T-helper 1 cell treated with Interleukin-12 subunit alpha and Interleukin-12 subunit beta and Interleukin-4 antibody, amounts not matched to agents 30 μg/mL and 1 μg/mL, for 36 hours (primary cell): ENCODE measurements around the gene BCKDHA.
"Not testable (repeated sequence)": the region's sequence is repeated elsewhere in the genome, so short reads cannot be mapped to it uniquely, and the experiment has no call there.

Source experiments
- H3K27ac Mint-ChIP-seq: one replicate; pipeline ENCODE4 v1.8.0; 2021; ENCODE audit warnings: mild to moderate bottlenecking, mixed read lengths
- H3K27me3 Mint-ChIP-seq: one replicate; pipeline ENCODE4 v1.8.0; 2021; ENCODE audit warnings: low read depth, mixed read lengths
- H3K36me3 Mint-ChIP-seq: one replicate; pipeline ENCODE4 v1.8.0; 2021; ENCODE audit warnings: low read depth, mixed read lengths
- H3K4me1 Mint-ChIP-seq: one replicate; pipeline ENCODE4 v1.8.0; 2021; ENCODE audit warnings: low read depth, mixed read lengths
- H3K4me3 Mint-ChIP-seq: one replicate; pipeline ENCODE4 v1.8.0; 2021; ENCODE audit warnings: mild to moderate bottlenecking, moderate library complexity, mixed read lengths
- H3K9me3 Mint-ChIP-seq: one replicate; pipeline ENCODE4 v1.8.0; 2021; ENCODE audit warnings: mixed read lengths

BCKDHA gene

DNA sequence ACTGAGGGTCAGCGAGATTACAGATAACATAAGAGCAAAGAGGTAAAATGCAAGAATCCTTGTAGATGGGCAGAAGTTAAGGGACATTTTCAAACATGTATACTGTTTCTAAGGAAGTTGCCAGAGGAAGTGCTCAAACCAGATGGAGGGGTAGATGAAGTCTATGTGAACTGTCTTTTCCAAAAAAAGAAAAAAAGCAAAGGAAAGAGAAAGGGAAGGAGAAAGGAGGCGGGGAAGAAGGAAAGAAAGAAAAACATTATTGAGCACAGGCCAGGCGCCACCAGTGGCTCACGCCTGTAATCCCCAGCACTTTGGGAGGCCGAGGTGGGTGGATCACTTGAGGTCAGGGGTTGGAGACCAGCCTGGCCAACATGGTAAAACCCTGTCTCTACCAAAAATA, 36.8 kb downstream of the BCKDHA start:
- Mint-ChIP-seq H3K4me1 (peaks cover 16% of the 10 kb centered on the region), H3K27me3 (no peaks in the 10 kb centered on the region), H3K4me3 (no peak overlapping the region), H3K27ac (no peak overlapping the region), H3K9me3 (no peaks in the 10 kb centered on the region), H3K36me3 (peaks cover 14% of the 10 kb centered on the region)

DNA sequence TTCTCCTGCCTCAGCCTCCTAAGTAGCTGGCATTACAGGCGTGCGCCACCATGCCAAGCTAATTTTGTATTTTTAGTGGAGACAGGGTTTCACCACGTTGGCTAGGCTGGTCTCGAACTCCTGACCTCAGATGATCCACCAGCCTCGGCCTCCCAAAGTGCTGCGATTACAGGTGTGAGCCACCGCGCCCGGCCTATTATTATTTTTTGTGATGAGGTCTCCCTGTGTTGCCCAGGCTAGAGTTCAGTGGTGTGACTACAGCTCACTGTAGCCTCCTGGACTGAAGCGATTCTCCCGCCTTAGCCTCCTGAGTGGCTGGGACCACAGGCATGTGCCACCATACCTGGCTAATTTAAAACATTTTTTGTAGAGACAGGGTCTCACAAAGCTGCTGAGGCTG, 37.8 kb downstream of the BCKDHA start:
- not testable (repeated sequence) for H3K27ac Mint-ChIP-seq, H3K4me3 Mint-ChIP-seq, H3K27me3 Mint-ChIP-seq, H3K9me3 Mint-ChIP-seq
- peaks cover 18% of the 10 kb centered on the region for H3K4me1 Mint-ChIP-seq
- H3K36me3 Mint-ChIP-seq, result peaks cover 14% of the 10 kb centered on the region

DNA sequence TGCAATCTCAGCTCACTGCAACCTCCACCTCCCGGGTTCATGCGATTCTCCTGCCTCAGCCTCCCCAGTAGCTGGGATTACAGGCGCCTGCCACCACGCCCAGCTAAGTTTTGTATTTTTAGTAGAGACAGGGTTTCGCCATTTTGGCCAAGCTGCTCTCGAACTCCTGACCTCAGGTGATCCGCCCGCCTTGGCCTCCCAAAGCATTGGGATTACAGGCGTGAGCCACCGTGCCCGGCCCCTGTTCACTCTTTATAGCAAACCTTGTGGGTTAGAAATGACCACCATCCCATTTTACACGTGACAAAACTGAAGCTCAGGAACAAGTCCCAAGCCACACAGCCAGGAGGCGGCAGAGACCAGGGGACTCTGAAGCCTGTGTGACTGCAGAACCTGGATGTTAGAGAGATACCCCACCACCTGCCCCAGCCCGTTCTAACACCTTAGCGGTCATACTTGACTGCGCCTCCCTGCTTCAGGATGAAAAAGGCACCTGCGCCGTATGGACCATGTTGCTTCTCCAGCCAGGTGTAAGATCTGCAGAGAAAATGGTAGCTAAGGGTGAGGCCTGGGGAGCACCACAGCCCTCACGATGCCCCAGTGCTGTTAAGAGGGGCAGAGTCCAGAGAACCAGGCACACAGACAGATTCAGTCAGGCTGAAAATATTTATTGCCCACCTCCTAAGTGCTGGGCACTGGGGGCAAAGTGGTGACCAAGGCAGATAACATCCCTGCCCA, 38.5 kb downstream of the BCKDHA start:
- Mint-ChIP-seq H3K27ac (no peak overlapping the region), H3K9me3 (no peaks in the 10 kb centered on the region), H3K4me1 (peaks cover 18% of the 10 kb centered on the region), H3K36me3 (peaks cover 14% of the 10 kb centered on the region), H3K4me3 (no peak overlapping the region), H3K27me3 (no peaks in the 10 kb centered on the region)

DNA sequence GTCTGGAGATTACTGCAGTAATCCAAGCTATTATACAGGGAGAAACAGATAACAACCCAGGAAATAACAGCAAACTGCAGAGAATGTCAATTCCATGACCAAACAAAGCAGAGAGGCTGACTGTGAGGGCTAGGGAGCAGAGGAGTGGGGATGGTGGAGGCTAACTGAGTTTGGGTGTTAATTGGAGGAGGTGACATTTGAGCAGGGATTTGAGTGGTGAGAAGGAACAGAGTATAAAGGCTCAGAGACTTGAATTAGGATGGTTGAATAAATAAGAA, 39.0 kb downstream of the BCKDHA start:
- peaks cover 13% of the 10 kb centered on the region for H3K36me3 Mint-ChIP-seq
- H3K27me3 Mint-ChIP-seq, result no peaks in the 10 kb centered on the region
- H3K27ac Mint-ChIP-seq, result no peak overlapping the region
- H3K9me3 Mint-ChIP-seq, result no peaks in the 10 kb centered on the region
- peaks cover 18% of the 10 kb centered on the region for H3K4me1 Mint-ChIP-seq
- no peak overlapping the region for H3K4me3 Mint-ChIP-seq

DNA sequence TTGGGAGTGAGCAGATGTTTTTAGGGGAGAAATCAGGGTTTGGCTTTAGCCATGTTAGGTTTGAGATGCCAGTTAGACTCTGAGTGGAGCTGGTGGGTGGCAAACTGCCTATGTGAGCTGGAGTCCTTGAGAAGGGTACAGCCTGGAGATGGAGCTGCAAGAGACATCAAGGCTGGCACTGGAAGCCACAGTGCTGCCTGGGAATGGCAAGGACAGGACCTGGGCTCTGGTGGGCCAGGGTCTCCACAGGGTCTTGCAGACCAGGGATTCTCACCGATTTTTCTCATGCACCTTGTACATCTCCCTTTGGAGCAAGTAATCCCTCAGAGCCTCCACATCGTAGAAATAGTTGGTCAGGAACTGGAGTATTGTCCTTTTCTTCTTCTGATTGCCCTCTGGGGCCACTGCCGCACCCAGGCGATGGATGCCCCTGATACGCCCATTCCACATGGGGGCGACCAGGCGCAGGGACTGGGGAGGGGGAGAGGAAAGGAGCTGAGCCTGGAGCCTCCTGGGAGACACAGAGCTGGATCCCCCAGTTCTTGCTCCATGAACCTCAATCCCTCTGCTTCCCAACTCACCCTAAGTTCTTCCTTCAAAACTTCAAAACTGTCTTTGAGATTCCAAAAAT, 40.4 kb downstream of the BCKDHA start:
- H3K4me1 Mint-ChIP-seq, result peaks cover 17% of the 10 kb centered on the region
- peak overlapping the region; percentile 41 for H3K27ac Mint-ChIP-seq
- no peaks in the 10 kb centered on the region for H3K9me3 Mint-ChIP-seq
- peak overlapping the region; percentile 56 for H3K4me3 Mint-ChIP-seq
- peaks cover 5% of the 10 kb centered on the region for H3K36me3 Mint-ChIP-seq
- H3K27me3 Mint-ChIP-seq, result no peaks in the 10 kb centered on the region

DNA sequence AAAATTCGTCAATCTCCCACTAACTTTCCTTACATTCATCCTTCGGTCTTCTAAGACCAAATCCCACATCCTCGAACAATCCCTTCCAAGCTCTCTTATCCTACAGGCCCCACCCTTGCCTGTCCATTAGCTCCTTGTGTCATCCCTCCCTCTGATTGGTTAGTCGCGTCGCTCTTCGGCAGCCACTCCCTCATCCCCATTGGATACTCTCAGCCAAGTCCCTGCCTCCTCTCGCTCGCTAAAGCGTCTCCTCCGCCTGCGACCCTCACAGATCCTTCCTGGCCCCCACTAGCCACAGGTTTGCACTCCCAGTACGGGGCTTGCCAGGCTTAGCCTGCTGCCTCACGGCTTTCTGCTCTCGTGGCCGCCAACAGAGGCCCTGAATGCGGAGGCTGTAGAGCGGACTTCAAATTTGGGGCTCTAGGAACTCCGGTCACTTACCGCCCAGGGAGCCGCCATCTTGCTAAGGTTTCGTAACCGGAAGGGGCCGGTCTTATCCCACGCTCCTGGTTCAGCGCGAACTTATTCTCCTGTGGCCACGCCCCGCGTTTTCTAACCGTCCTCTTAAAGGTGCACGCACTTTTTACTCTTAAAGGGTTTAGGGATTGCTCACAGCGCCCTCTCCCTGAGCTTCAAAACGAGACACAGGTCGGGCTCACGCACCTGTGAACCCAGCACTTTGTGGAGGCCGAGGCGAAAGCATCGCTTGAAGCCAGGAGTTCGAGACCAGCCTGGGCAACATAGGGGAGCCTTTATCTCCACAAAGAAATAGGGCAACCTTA, 42.0 kb downstream of the BCKDHA start, which contains the start of gene DMAC2:
TSS of gene DMAC2 (minus strand) at position 472 of the 782 bp plus-strand sequence. CDS start at position 459, 13 bp downstream.
- Mint-ChIP-seq H3K27me3 (peaks cover 5% of the 10 kb centered on the region), H3K36me3 (peaks cover 3% of the 10 kb centered on the region), H3K27ac (peak within 1 kb of the TSS; percentile 41), H3K4me1 (peaks cover 15% of the 10 kb centered on the region), H3K9me3 (no peaks in the 10 kb centered on the region), H3K4me3 (no peak within 1 kb of the TSS)

DNA sequence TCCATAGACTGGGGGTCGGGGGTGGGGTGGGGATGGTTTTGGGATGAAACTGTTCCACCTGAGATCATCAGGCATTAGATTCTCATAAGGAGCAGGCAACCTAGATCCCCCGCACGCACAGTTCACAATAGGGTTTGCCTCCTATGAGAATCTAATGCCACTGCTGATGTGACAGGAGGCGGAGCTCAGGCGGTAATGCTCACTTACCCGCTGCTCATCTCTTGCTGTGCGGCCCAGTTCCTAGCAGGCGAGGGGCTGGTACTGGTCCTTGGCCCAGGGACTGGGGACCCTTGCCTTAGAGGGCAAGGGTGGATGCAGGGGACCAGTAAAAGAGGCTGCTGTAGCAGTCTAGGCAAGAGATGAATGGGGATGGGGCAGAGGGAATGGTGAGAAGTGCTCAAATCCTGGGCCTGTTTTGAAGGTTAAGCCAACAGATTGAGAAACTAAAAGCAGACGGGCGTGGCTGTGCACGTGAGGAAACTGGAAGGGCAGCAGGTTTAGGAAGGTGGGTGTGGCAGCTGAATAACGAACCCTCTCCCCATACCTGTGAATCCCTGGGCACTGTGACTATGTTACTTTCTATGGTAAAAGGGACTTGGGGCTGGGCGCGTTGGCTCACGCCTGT, 43.8 kb downstream of the BCKDHA start:
- H3K4me3 Mint-ChIP-seq, result no peak overlapping the region
- no peak overlapping the region for H3K27ac Mint-ChIP-seq
- H3K9me3 Mint-ChIP-seq, result no peaks in the 10 kb centered on the region
- peaks cover 3% of the 10 kb centered on the region for H3K36me3 Mint-ChIP-seq
- peaks cover 7% of the 10 kb centered on the region for H3K27me3 Mint-ChIP-seq
- peaks cover 14% of the 10 kb centered on the region for H3K4me1 Mint-ChIP-seq

DNA sequence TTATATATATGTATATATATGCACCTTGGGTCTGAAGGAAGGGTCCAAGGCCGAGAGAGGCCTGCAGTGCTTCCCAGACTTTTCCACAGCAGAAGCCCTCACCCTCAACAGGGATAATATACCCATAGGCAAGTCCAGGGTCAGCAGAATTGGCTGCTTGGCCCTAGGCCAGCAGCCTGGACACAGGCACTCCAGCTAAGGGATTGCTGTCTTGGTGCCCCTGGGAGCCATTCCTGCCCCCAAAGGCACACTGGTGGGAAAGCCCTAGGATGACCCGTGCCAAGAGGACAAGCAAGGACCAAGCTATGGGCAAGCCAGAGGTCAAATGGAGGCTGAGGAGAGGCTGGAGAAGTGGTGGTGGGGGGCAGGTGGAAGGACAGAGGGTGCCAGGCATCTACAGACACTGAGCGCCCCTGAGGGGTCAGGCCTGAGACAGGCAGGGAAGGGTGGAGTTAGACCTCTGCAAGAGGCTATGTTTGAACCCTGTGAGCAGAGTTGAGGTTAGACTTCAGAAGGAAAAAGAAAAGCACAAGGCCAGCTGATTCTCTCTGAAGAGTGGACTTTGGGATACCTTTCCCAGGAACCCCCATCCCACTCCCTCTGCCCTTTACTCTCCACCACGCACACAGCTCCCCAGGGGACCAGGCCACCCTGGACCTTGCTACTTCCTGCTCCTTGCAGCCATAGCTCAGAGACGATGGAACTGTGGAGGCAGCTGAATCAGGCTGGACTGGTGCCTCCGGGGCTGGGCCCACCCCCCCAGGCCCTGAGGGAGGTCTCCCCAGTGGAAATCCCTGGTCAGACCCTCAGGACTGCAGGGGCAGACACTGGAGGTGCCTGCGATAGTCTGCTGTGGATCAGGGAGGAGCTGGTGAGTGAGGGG, 45.1 kb downstream of the BCKDHA start, which contains the start of gene ERICH4:
TSS of gene ERICH4 (plus strand) at position 684 of the 883 bp plus-strand sequence. CDS start at position 698, 14 bp downstream.
- H3K27me3 Mint-ChIP-seq, result peaks cover 10% of the 10 kb centered on the region
- peak within 1 kb of the TSS; percentile 9 for H3K27ac Mint-ChIP-seq
- peaks cover 9% of the 10 kb centered on the region for H3K4me1 Mint-ChIP-seq
- H3K9me3 Mint-ChIP-seq, result no peaks in the 10 kb centered on the region
- H3K36me3 Mint-ChIP-seq, result peaks cover 1% of the 10 kb centered on the region
- H3K4me3 Mint-ChIP-seq, result no peak within 1 kb of the TSS

DNA sequence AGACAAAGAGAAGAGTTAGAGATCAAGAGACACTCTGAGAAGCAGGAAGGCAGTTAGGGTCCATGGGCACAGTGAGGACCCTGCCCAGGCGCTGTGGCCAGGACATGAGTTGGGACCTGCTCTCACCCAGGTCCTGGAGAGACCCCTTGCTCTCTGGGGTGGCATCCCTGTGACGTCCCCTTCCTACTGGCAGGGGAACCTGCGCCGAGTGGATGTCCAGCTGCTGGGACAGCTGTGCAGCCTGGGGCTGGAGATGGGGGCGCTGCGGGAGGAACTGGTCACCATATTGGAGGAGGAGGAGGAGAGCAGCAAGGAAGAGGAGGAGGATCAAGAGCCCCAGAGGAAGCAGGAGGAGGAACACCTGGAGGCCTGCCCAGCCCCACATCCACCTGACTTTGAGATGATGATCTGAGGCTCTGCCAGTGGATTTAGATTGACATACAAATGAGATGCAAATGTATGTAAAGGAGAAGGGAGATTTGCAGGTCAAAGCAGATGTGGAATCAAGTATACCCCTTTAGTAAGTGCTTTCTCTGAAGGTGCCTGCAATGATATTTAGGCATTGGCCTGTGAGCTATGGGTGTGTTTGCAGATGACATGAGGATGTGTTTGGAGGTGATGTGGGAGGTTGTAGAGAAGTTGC, 46.3 kb downstream of the BCKDHA start:
- Mint-ChIP-seq H3K27me3 (peaks cover 10% of the 10 kb centered on the region), H3K36me3 (no peaks in the 10 kb centered on the region), H3K4me3 (no peak overlapping the region), H3K4me1 (peaks cover 3% of the 10 kb centered on the region), H3K27ac (no peak overlapping the region), H3K9me3 (no peaks in the 10 kb centered on the region)

DNA sequence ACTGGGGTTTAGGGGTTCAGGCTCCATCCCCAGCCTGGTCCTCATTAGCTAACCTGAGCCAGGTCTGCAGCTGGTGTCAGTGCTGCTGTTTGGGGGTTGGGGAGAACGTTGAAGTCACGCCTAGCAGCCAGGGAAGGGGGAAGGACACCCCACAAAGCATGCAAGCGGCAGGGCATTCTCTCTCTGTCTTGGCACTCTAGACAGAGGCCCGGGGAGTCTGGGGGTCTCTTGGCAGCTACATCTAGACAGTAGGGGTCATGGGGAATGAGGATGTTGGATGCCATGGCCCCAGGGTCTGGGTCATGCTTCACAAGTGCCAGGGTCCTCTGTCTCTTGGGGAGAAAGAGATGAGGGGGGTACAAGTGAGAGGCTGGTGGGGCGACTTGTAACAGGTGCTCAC, 48.0 kb downstream of the BCKDHA start:
- no peaks in the 10 kb centered on the region for H3K9me3 Mint-ChIP-seq
- peaks cover 15% of the 10 kb centered on the region for H3K27me3 Mint-ChIP-seq

DNA sequence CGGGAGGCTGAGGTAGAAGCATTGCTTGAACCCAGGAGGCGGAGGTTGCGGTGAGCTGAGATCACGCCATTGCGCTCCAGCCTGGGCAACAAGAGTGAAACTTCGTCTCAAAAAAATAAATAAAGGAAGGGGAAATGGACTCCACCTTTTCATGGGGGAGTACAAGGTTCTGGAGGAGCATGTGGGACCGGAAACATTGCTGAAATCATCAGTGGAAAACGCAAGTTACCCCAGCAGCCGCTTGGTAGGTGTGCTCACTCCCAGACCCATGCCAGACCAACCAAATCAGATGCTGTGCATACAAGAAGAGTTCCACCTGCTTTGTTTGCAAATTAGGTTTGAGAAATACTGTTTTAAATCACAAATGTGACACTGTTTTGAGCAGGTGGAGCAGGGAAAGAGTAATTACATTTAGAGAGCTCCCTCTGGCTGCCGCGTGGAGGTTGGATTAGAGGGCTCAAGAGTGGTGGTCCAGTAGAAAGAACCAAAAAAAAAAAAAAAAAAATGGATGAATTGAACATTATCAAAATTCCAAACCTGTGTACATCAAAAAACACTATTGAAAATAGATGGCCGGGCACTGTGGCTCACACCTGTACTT, 50.2 kb downstream of the BCKDHA start:
- H3K4me3 Mint-ChIP-seq, result peak overlapping the region; percentile 28
- H3K27me3 Mint-ChIP-seq, result peaks cover 15% of the 10 kb centered on the region
- H3K9me3 Mint-ChIP-seq, result no peaks in the 10 kb centered on the region
- H3K27ac Mint-ChIP-seq, result no peak overlapping the region
- H3K36me3 Mint-ChIP-seq, result no peaks in the 10 kb centered on the region
- peaks cover 4% of the 10 kb centered on the region for H3K4me1 Mint-ChIP-seq

More for the DNA sequence above, 48.0 kb downstream of the BCKDHA start:
- Mint-ChIP-seq H3K4me3 (no peak overlapping the region), H3K4me1 (peaks cover 4% of the 10 kb centered on the region), H3K27ac (no peak overlapping the region), H3K36me3 (no peaks in the 10 kb centered on the region)

DNA sequence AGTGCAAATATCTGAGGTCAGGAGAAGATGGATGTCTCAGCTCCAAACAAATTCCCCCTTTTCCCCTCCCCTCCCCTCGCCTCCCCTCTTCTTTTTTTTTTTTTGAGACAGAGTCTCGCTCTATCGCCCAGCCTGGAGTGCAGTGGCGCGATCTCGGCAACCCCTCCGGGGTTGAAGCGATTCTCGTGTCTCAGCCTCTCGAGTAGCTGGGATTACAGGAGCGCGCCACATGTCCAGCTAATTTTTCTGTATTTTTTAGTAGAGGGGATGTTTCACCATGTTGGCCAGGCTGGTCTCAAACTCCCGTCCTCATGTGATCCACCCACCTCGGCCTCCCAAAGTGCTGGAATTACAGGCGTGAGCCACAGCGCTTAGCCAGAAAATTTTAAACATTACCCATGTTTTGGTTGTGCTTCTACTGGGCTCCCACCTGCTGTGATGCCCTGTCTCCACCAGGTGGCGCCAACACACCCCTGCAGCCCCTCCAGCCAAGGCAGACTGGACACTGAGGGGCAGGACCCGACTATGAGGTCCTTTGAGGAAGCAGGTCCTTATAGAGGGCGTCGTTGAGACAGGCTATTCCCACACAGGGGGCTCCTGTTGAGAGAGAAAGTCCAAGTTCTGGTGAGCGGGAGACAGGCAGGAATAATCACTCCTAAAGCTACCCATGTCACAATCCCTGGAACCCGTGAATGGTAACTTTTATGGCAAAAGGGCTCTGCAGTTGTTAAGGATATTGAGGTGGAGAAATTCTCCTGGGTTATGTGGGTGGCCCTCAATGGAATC, 51.7 kb downstream of the BCKDHA start:
- peaks cover 11% of the 10 kb centered on the region for H3K4me1 Mint-ChIP-seq
- H3K9me3 Mint-ChIP-seq, result no peaks in the 10 kb centered on the region
- peak overlapping the region; percentile 74 for H3K4me3 Mint-ChIP-seq
- H3K36me3 Mint-ChIP-seq, result no peaks in the 10 kb centered on the region
- H3K27ac Mint-ChIP-seq, result peak overlapping the region; percentile 64
- H3K27me3 Mint-ChIP-seq, result peaks cover 9% of the 10 kb centered on the region

DNA sequence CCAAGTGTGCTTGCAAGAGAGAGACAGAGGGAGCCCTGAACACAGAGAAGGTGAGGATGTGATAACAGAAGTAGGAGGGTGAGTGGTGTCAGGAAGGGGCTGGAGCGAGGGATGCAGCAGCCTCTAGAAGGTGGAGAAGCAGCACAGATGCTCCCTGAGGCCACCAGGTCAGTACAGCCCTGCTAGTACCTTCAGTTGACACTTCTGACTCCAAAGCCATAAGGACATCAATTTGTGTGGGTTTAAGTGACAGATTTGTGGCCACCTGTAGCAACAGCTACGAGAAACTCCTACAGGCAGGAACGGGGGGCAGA, 52.2 kb downstream of the BCKDHA start:
- Mint-ChIP-seq H3K4me3 (no peak overlapping the region), H3K9me3 (no peaks in the 10 kb centered on the region), H3K27ac (no peak overlapping the region), H3K36me3 (no peaks in the 10 kb centered on the region), H3K4me1 (peaks cover 14% of the 10 kb centered on the region), H3K27me3 (peaks cover 9% of the 10 kb centered on the region)
